ENCODE results near the gene TPPP2.
A peak's percentile ranks its signal among the peaks of the same experiment; 100 is the strongest.

The TPPP2 gene

GRCh38 chr14:21014761-21015190, 15.2 kb upstream of the TPPP2 start:
- peak; percentile 47; the same call in 1 of the 2 replicates for TF ChIP-seq ZFP3 (CRISPR knock-in tag; IDR thresholded peaks at IDR 0.05)
- no peak for TF ChIP-seq ISL1 (CRISPR knock-in tag; IDR thresholded peaks at IDR 0.05)
- ATAC-seq: peak; percentile 97

- ATAC-seq: no peak
- TF ChIP-seq OSR1 (CRISPR knock-in tag; IDR thresholded peaks at IDR 0.05) (no peak), TCF4 (CRISPR knock-in tag; IDR thresholded peaks at IDR 0.05; ENCODE audit: borderline replicate concordance) (no peak), PATZ1 (CRISPR knock-in tag; IDR thresholded peaks at IDR 0.05; ENCODE audit: borderline replicate concordance) (no peak), GLIS3 (CRISPR knock-in tag; IDR thresholded peaks at IDR 0.05) (no peak), SNAI2 (CRISPR knock-in tag; IDR thresholded peaks at IDR 0.05) (no peak), ZFP3 (CRISPR knock-in tag; IDR thresholded peaks at IDR 0.05) (no peak), RARB (CRISPR knock-in tag; IDR thresholded peaks at IDR 0.05) (no peak), TSHZ2 (CRISPR knock-in tag; IDR thresholded peaks at IDR 0.05) (no peak)
Observed at GRCh38 chr14:21015312-21015711, 14.7 kb upstream of the TPPP2 start.

- ATAC-seq: no peak
- no peak for TF ChIP-seq ZNF70 (CRISPR knock-in tag; IDR thresholded peaks at IDR 0.05)
- TF ChIP-seq TSHZ2 (CRISPR knock-in tag; IDR thresholded peaks at IDR 0.05): no peak
- TF ChIP-seq CSDC2 (CRISPR knock-in tag; IDR thresholded peaks at IDR 0.05): no peak
- TF ChIP-seq TCF4 (CRISPR knock-in tag; IDR thresholded peaks at IDR 0.05; ENCODE audit: borderline replicate concordance): no peak
- no peak for TF ChIP-seq CREB5 (CRISPR knock-in tag; IDR thresholded peaks at IDR 0.05; ENCODE audit: low read depth)
- TF ChIP-seq OSR1 (CRISPR knock-in tag; IDR thresholded peaks at IDR 0.05): no peak
- no peak for TF ChIP-seq POU6F1 (CRISPR knock-in tag; IDR thresholded peaks at IDR 0.05; ENCODE audit: borderline replicate concordance, low read depth)
- TF ChIP-seq ZFP3 (CRISPR knock-in tag; IDR thresholded peaks at IDR 0.05): no peak
- TF ChIP-seq SNAI2 (CRISPR knock-in tag; IDR thresholded peaks at IDR 0.05): no peak
- no peak for TF ChIP-seq ESRRG (CRISPR knock-in tag; IDR thresholded peaks at IDR 0.05)
- no peak for TF ChIP-seq ZNF8 (CRISPR knock-in tag; IDR thresholded peaks at IDR 0.05)
- no peak for TF ChIP-seq PPARA (CRISPR knock-in tag; IDR thresholded peaks at IDR 0.05; ENCODE audit: borderline replicate concordance)
- no peak for TF ChIP-seq ZFP30 (CRISPR knock-in tag; IDR thresholded peaks at IDR 0.05)
- TF ChIP-seq ARNTL (CRISPR knock-in tag; IDR thresholded peaks at IDR 0.05; ENCODE audit: borderline replicate concordance, low read depth): no peak
- TF ChIP-seq CSRNP3 (CRISPR knock-in tag; IDR thresholded peaks at IDR 0.05): no peak
- TF ChIP-seq RARB (CRISPR knock-in tag; IDR thresholded peaks at IDR 0.05): no peak
- TF ChIP-seq BACH2 (CRISPR knock-in tag; IDR thresholded peaks at IDR 0.05; ENCODE audit: borderline replicate concordance): no peak
- TF ChIP-seq ZNF565 (CRISPR knock-in tag; conservative IDR thresholded peaks at IDR 0.05; ENCODE audit: low read depth): no peak
- no peak for TF ChIP-seq ZC3H10 (CRISPR knock-in tag; IDR thresholded peaks at IDR 0.05)
Observed at GRCh38 chr14:21016413-21017190, 13.4 kb upstream of the TPPP2 start.

Measured in SK-N-SH treated with all-trans-retinoic acid at 6 μM for 48 hours (cell line).